ENCODE results near the gene DCAF8. TPM values are rescaled to one million over a fixed set of nuclear protein-coding genes. Genes with fewer than 3 reads are reported as not detected.

DCAF8 gene
- total RNA-seq, 1 donor from 2014 or later, result 163 TPM

DNA sequence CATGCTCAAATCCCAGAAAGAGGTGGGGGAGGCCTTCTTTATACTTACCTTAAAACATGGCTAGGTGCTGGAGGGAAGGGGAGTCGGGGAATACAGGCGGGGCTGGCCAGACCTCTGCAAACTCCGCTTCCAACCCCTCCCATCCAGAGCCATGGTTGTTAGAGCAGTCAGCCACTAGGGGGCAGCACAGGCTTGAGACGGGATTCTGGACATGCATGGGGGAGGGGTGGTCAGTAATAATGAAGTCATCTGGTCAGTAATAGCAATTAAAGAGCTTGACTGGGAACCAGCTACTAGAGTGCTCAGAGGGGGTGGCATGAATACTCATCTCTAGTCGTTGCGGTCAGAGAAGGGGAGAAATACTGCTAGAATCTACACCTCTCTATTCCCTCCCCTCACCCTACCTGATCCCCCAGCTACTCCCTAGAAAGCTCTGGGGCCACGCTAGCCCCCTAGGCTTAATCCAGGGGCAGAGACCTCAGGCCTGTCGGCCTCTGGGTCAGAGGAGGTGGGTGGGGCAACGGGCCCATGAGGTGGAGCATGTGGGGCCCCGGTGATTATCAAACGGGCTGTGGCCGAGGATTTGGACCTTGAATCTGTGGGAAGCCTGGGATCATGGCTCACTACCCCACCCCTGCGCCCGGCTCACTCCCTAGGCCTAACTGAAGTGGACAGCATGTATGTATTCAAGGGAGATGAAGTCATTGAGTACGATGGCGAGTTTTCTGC is 69.1 kb downstream of the DCAF8 start:
- H3K27me3 Mint-ChIP-seq (ENCODE audit: unreplicated experiment), result peaks cover 3% of the 10 kb centered on the region
- H3K36me3 Mint-ChIP-seq (ENCODE audit: unreplicated experiment), result no peaks in the 10 kb centered on the region
- H3K4me3 Mint-ChIP-seq (ENCODE audit: unreplicated experiment), result no peak overlapping the region
- no peak overlapping the region for H3K27ac Mint-ChIP-seq (ENCODE audit: unreplicated experiment)
- peak; percentile 94 for DNase-seq (ENCODE audit: extremely low spot score, unreplicated experiment)
- peaks cover 5% of the 10 kb centered on the region for H3K4me1 Mint-ChIP-seq (ENCODE audit: unreplicated experiment)
- no peaks in the 10 kb centered on the region for H3K9me3 Mint-ChIP-seq (ENCODE audit: unreplicated experiment)
- TF ChIP-seq, protein P1, sequence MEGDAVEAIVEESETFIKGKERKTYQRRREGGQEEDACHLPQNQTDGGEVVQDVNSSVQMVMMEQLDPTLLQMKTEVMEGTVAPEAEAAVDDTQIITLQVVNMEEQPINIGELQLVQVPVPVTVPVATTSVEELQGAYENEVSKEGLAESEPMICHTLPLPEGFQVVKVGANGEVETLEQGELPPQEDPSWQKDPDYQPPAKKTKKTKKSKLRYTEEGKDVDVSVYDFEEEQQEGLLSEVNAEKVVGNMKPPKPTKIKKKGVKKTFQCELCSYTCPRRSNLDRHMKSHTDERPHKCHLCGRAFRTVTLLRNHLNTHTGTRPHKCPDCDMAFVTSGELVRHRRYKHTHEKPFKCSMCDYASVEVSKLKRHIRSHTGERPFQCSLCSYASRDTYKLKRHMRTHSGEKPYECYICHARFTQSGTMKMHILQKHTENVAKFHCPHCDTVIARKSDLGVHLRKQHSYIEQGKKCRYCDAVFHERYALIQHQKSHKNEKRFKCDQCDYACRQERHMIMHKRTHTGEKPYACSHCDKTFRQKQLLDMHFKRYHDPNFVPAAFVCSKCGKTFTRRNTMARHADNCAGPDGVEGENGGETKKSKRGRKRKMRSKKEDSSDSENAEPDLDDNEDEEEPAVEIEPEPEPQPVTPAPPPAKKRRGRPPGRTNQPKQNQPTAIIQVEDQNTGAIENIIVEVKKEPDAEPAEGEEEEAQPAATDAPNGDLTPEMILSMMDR (IDR thresholded peaks at IDR 0.05), result peak; percentile 94

DNA sequence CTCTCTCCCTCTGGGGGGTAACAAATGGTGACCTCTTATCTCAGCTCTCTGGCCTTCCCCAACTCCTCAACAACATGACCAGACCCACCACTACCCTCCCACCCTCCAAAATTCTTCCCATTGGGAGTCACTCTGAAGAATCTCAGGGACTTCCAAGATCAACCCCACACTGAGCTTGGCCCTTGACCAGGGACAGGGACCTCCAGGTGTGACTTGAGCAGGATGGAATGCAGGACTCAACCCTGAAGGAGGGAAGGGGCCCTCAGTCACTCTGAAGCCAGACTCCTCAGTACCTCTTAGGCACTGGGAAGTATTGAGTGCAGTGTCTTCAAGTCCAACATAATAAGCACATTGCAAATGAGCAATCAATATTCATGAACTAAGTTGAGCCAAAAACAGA is 70.1 kb downstream of the DCAF8 start:
- no peak overlapping the region for H3K27ac Mint-ChIP-seq (ENCODE audit: unreplicated experiment)

DNA sequence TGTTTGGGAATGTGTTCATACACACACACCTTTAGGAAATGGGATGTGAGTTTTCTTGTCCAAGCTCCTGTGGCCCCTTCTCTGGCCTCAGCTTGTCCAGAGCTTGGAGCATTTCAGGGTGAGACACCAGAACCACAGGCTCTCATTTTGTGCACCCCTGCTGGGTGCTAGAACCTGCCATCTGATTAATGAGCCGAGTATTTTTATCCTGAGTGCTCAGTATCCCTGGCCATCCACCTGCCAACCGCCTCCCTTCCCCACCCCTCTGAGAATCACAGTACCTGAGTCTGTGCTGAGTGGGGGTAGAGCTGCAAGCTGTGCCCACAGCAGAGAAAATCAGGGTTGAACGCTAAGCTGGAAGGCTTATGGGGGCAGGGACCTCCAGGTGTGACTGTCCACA is 70.6 kb downstream of the DCAF8 start:
- Mint-ChIP-seq H3K36me3 (ENCODE audit: unreplicated experiment) (no peaks in the 10 kb centered on the region), H3K27me3 (ENCODE audit: unreplicated experiment) (peaks cover 6% of the 10 kb centered on the region), H3K4me3 (ENCODE audit: unreplicated experiment) (no peak overlapping the region), H3K4me1 (ENCODE audit: unreplicated experiment) (peaks cover 5% of the 10 kb centered on the region), H3K9me3 (ENCODE audit: unreplicated experiment) (no peaks in the 10 kb centered on the region), H3K27ac (ENCODE audit: unreplicated experiment) (no peak overlapping the region)
- DNase-seq (ENCODE audit: extremely low spot score, unreplicated experiment), result no peak
- TF ChIP-seq, protein P1 (IDR thresholded peaks at IDR 0.05), result no peak

More for the DNA sequence above, 70.1 kb downstream of the DCAF8 start:
- TF ChIP-seq, protein P1 (IDR thresholded peaks at IDR 0.05), result no peak
- Mint-ChIP-seq H3K27me3 (ENCODE audit: unreplicated experiment) (peaks cover 3% of the 10 kb centered on the region), H3K4me1 (ENCODE audit: unreplicated experiment) (peaks cover 5% of the 10 kb centered on the region), H3K4me3 (ENCODE audit: unreplicated experiment) (no peak overlapping the region), H3K36me3 (ENCODE audit: unreplicated experiment) (no peaks in the 10 kb centered on the region), H3K9me3 (ENCODE audit: unreplicated experiment) (no peaks in the 10 kb centered on the region)
- no peak for DNase-seq (ENCODE audit: extremely low spot score, unreplicated experiment)

DNA sequence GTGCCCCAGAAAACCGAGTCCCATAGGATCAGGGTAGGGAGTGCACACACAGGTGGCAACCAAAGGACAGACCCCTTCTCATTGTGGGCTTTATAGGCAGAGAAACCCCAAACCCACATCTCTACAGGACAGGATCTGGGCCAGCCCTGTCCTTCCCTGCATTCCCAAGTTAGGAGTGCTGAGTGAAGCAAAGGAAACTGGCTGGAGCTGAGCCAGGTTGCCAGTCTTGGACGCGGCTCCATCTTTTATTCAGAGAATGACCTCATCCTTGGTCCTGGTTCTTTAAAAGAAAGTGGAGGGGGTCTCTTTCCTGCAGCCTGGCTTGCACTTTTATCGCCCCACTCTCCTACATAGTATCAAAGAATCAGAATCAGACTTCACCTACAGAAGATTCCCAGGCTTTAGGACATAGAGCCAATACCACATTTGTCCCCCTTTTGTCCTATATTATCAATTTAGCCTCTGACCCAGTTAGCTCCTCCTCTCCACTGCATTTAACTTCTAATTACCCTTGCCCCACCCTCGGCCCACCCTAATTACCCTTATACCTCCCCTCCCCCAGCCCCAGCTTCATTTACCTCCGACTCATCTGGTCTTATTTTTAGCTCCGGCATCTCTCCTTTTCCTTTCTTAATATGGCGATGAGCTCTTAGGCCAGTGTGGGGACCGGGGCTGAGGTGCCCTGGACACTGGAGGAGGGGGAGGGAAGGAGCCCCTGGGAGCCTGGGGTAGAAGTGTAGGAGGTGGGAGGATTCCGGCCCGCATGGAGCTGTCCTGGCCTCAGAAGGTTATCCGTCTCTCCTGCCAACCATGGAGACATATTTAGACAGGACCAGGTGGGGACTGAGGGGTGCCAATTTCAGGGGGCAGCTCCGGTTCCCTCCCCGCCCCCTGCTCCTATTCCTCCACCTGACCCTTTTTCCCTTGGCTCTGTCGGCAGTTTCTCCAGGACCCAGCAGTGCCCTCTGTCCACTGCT is 72.4 kb downstream of the DCAF8 start, which contains the start of gene CASQ1:
CASQ1 (plus strand) TSS at position 927 of the 977 bp plus-strand sequence. CDS start 177 bp downstream, outside the sequence.
- Mint-ChIP-seq H3K9me3 (ENCODE audit: unreplicated experiment) (no peaks in the 10 kb centered on the region), H3K27ac (ENCODE audit: unreplicated experiment) (no peak within 1 kb of the TSS), H3K27me3 (ENCODE audit: unreplicated experiment) (peaks cover 9% of the 10 kb centered on the region), H3K4me1 (ENCODE audit: unreplicated experiment) (peaks cover 5% of the 10 kb centered on the region), H3K4me3 (ENCODE audit: unreplicated experiment) (no peak within 1 kb of the TSS), H3K36me3 (ENCODE audit: unreplicated experiment) (no peaks in the 10 kb centered on the region)
- TF ChIP-seq, protein P1 (IDR thresholded peaks at IDR 0.05), result no peak
- DNase-seq (ENCODE audit: extremely low spot score, unreplicated experiment), result no peak

DNA sequence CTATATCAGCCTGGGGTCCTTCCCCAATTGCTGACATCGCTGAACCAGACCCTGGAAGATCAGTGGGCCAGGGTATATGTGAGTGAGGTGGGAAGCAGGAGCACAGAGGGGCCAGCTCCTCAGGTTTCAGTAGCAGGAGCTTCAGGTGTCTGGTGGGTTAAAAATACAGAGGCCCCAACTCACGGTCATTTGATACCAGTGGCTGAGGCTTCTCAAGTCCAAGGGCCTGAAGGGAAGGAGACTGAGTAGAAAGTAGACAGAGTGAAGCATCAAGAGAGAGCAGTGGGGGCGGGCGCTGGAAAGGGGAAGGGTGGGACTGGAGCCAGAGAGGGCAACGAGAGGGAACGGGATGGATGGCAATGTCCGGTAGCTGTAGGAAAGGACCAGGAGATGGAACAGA is 74.0 kb downstream of the DCAF8 start:
- no peak overlapping the region for H3K27ac Mint-ChIP-seq (ENCODE audit: unreplicated experiment)
- TF ChIP-seq, protein P1 (IDR thresholded peaks at IDR 0.05), result no peak

More for the DNA sequence above, 74.0 kb downstream of the DCAF8 start:
- Mint-ChIP-seq H3K27me3 (ENCODE audit: unreplicated experiment) (peaks cover 9% of the 10 kb centered on the region), H3K4me1 (ENCODE audit: unreplicated experiment) (peaks cover 5% of the 10 kb centered on the region), H3K4me3 (ENCODE audit: unreplicated experiment) (no peak overlapping the region), H3K36me3 (ENCODE audit: unreplicated experiment) (no peaks in the 10 kb centered on the region), H3K9me3 (ENCODE audit: unreplicated experiment) (no peaks in the 10 kb centered on the region)
- DNase-seq (ENCODE audit: extremely low spot score, unreplicated experiment), result no peak
